SU-DHL-6 (cell line): Measurements from ENCODE around the gene NAPA.

Source experiments
- CTCF ChIP-seq: fragments of 200-600 bp; sonication (generic); IDR thresholded peaks from one replicate; pipeline ENCODE4 v1.5.1; 2017; ENCODE audit warnings: antibody characterized with exemption, mild to moderate bottlenecking, low read length, moderate library complexity; ENCODE audit not compliant: insufficient read depth, poor library complexity, severe bottlenecking
- EZH2phosphoT487 ChIP-seq: fragments of 200-600 bp; sonication (generic), shearing (Covaris generic); conservative IDR thresholded peaks from 2 replicates; pipeline ENCODE4 v1.6.1; 2018; ENCODE audit warnings: mild to moderate bottlenecking, antibody characterized with exemption, low read length, moderate library complexity, mixed read lengths

- TF ChIP-seq CTCF (no peak), EZH2phosphoT487 (no peak)
Measured at GRCh38 chr19:47438793-47439220, 76.1 kb downstream of the NAPA start.
